PC-9 (cell line): ENCODE results near the gene ATP5ME. TPM values are rescaled to one million over a fixed set of nuclear protein-coding genes. Genes with fewer than 3 reads are reported as not detected.

ENCODE experiments used
- BruUV-seq: library from RNA; stranded (reverse); fragments of 400-500 nt; replicated peaks from 2 replicates; lab custom pipeline; 2021; lab: Mats Ljungman, UMichigan
- CTCF ChIA-PET: fragments of 300-600 bp; sonication (Branson Sonifier 250); formaldehyde crosslinking; loops from one replicate; lab custom pipeline; 2022; ENCODE audit warnings: antibody characterized with exemption; lab: Charles Lee
- POLR2A ChIA-PET: fragments of 300-600 bp; sonication (Branson Sonifier 250); formaldehyde crosslinking; loops from one replicate; lab custom pipeline; 2022; ENCODE audit warnings: antibody characterized with exemption; ENCODE audit not compliant: unreplicated experiment; lab: Charles Lee
- DNase-seq, 2 experiments: peaks; one replicate each; pipeline versions ENCODE4 v3.0.0 to v3.0.0-alpha.2; 2015 to 2022; ENCODE audit warnings: mixed read lengths in 1 of 2
- H2AFZ ChIP-seq: fragments of 200-600 bp; sonication (generic); 2 replicates; pipeline ENCODE4 v1.8.1; 2017; ENCODE audit warnings: antibody characterized with exemption
- H3F3A ChIP-seq: fragments of 200-600 bp; sonication (generic); 2 replicates; pipeline ENCODE4 v1.8.1; 2017; ENCODE audit warnings: antibody characterized with exemption, mild to moderate bottlenecking, low read depth; ENCODE audit not compliant: insufficient read depth
- H3K27ac ChIP-seq: fragments of 200-600 bp; sonication (generic); 2 replicates; pipeline ENCODE4 v1.6.1; 2016; ENCODE audit warnings: mixed run types
- H3K27me3 ChIP-seq: fragments of 200-600 bp; sonication (generic); 2 replicates; pipeline ENCODE4 v1.6.1; 2016; ENCODE audit warnings: low read depth, mixed run types; ENCODE audit not compliant: insufficient read depth
- H3K36me3 ChIP-seq: fragments of 200-600 bp; sonication (generic); 2 replicates; pipeline ENCODE4 v1.6.1; 2016; ENCODE audit warnings: low read depth, mixed run types
- H3K4me1 ChIP-seq: fragments of 200-600 bp; sonication (generic); replicated peaks from 2 replicates; pipeline ENCODE4 v1.6.1; 2016; ENCODE audit warnings: mixed run types; ENCODE audit not compliant: insufficient read depth
- H3K4me2 ChIP-seq: fragments of 200-600 bp; sonication (generic); 2 replicates; pipeline ENCODE4 v1.6.1; 2017; ENCODE audit warnings: mixed run types
- H3K4me3 ChIP-seq: fragments of 200-600 bp; sonication (generic); 2 replicates; pipeline ENCODE4 v1.6.1; 2016; ENCODE audit warnings: mixed run types
- H3K79me2 ChIP-seq: fragments of 200-600 bp; sonication (generic); 2 replicates; pipeline ENCODE4 v1.6.1; 2017; ENCODE audit warnings: low read depth, mixed run types
- H3K9me2 ChIP-seq: fragments of 200-600 bp; sonication (generic); 2 replicates; pipeline ENCODE4 v1.8.1; 2017; ENCODE audit warnings: mild to moderate bottlenecking; ENCODE audit not compliant: insufficient read depth
- H3K9me3 ChIP-seq: fragments of 200-600 bp; sonication (generic); 2 replicates; pipeline ENCODE4 v1.8.1; 2016; ENCODE audit warnings: low read depth; ENCODE audit not compliant: insufficient read depth
- H4K20me1 ChIP-seq: fragments of 200-600 bp; sonication (generic); 2 replicates; pipeline ENCODE4 v1.8.1; 2017; ENCODE audit not compliant: insufficient read depth
- CTCF ChIP-seq: fragments of 200-600 bp; sonication (generic); conservative IDR thresholded peaks from 2 replicates; pipeline ENCODE4 v1.6.1; 2017; ENCODE audit warnings: mixed run types, antibody characterized with exemption, mild to moderate bottlenecking, moderate library complexity
- EZH2 ChIP-seq: fragments of 200-600 bp; sonication (generic); IDR thresholded peaks from 2 replicates; pipeline ENCODE4 v1.8.0; 2017; ENCODE audit warnings: antibody characterized with exemption, low read depth
- intact Hi-C: fragments of 100-400 bp; cut with micrococcal nuclease; formaldehyde crosslinking; loops from one replicate; pipeline ENCODE4 v1.10.0; 2022; ENCODE audit not compliant: unreplicated experiment
- total RNA-seq: library from RNA; stranded (reverse); gene quantifications from 2 replicates; pipeline ENCODE4 v1.2.3, GENCODE V29; 2021

Gene ATP5ME
- total RNA-seq, 1 experiment from 2014 or later = 334 TPM

GRCh38 chr4:683982-684622, 10.0 kb upstream of the ATP5ME start:
- CTCF ChIA-PET = no interaction called here
- Histone ChIP-seq H3K9me3 (no peaks in the 10 kb centered on the region), H3K27ac (no peak overlapping the region), H3K4me3 (no peak overlapping the region), H3K79me2 (no peaks in the 10 kb centered on the region), H3K27me3 (no peaks in the 10 kb centered on the region), H2AFZ (no peak overlapping the region), H3K36me3 (no peaks in the 10 kb centered on the region), H3K4me1 (peaks cover 19% of the 10 kb centered on the region), H3F3A (peaks cover 10% of the 10 kb centered on the region; the same call in 1 of the 2 replicates), H3K9me2 (no peaks in the 10 kb centered on the region), H4K20me1 (no peaks in the 10 kb centered on the region), H3K4me2 (no peak overlapping the region)
- TF ChIP-seq EZH2 = no peak
- TF ChIP-seq CTCF = peak; percentile 82
- no TSS peak for BruUV-seq
- intact Hi-C loops = no loop called here
- DNase-seq = peak in 1 of 2 experiments; percentile 39
- POLR2A ChIA-PET = interaction anchor here (0.7 kb wide), 1 partner anchor 609 kb away, joined by 3 read pairs; no protein-coding TSS in a partner anchor

GRCh38 chr4:683247-683897, 9.3 kb upstream of the ATP5ME start:
- Histone ChIP-seq H3K9me3 (no peaks in the 10 kb centered on the region), H3F3A (peaks cover 10% of the 10 kb centered on the region; the same call in 1 of the 2 replicates), H3K4me3 (no peak overlapping the region), H3K36me3 (no peaks in the 10 kb centered on the region), H3K4me1 (peaks cover 17% of the 10 kb centered on the region), H3K79me2 (no peaks in the 10 kb centered on the region), H2AFZ (no peak overlapping the region), H4K20me1 (no peaks in the 10 kb centered on the region), H3K9me2 (no peaks in the 10 kb centered on the region), H3K4me2 (no peak overlapping the region), H3K27ac (no peak overlapping the region), H3K27me3 (no peaks in the 10 kb centered on the region)
- intact Hi-C loops = no loop called here
- ChIA-PET POLR2A (no interaction called here), CTCF (no interaction called here)
- no peak for DNase-seq
- no TSS peak for BruUV-seq
- TF ChIP-seq CTCF (no peak), EZH2 (no peak)

- H3K9me3 ChIP-seq = no peaks in the 10 kb centered on the region
- H3F3A ChIP-seq = peaks cover 5% of the 10 kb centered on the region; the same call in 1 of the 2 replicates
- BruUV-seq = no TSS peak
- H4K20me1 ChIP-seq = no peaks in the 10 kb centered on the region
- TF ChIP-seq CTCF = no peak
- TF ChIP-seq EZH2 = no peak
- H3K4me3 ChIP-seq = no peak overlapping the region
- intact Hi-C loops = no loop called here
- H3K4me2 ChIP-seq = no peak overlapping the region
- POLR2A ChIA-PET = no interaction called here
- H3K27me3 ChIP-seq = no peaks in the 10 kb centered on the region
- CTCF ChIA-PET = no interaction called here
- no peak overlapping the region for H3K27ac ChIP-seq
- peaks cover 9% of the 10 kb centered on the region for H3K4me1 ChIP-seq
- no peaks in the 10 kb centered on the region for H3K79me2 ChIP-seq
- H2AFZ ChIP-seq = no peak overlapping the region
- DNase-seq = no peak
- no peaks in the 10 kb centered on the region for H3K36me3 ChIP-seq
- no peaks in the 10 kb centered on the region for H3K9me2 ChIP-seq
Observed at GRCh38 chr4:682490-683172, 8.6 kb upstream of the ATP5ME start.
